SU-DHL-6 (cell line): ENCODE data around the gene TCEAL7.
"Not testable (repeated sequence)": the region's sequence is repeated elsewhere in the genome, so short reads cannot be mapped to it uniquely, and the experiment has no call there.

ENCODE experiments used
- H2AFZ ChIP-seq: fragments of 200-600 bp; sonication (generic); 2 replicates; pipeline ENCODE4 v1.6.1; 2014; ENCODE audit warnings: low read depth, mild to moderate bottlenecking, moderate library complexity, mixed read lengths, antibody characterized with exemption, low read length; ENCODE audit not compliant: severe bottlenecking
- H3F3A ChIP-seq: fragments of 200-600 bp; shearing (Covaris generic); 2 replicates; pipeline ENCODE4 v1.6.0; 2016; ENCODE audit warnings: antibody characterized with exemption, mild to moderate bottlenecking; ENCODE audit not compliant: insufficient read depth
- H3K27ac ChIP-seq: fragments of 200-600 bp; sonication (generic); 2 replicates; pipeline ENCODE4 v1.5.1; 2016; ENCODE audit warnings: low read depth, mild to moderate bottlenecking, low read length, moderate library complexity, mixed read lengths
- H3K27me3 ChIP-seq: fragments of 200-600 bp; sonication (generic), shearing (Covaris generic); 2 replicates; pipeline ENCODE4 v1.6.0; 2014; ENCODE audit warnings: mild to moderate bottlenecking, low read length
- H3K36me3 ChIP-seq: fragments of 200-600 bp; sonication (generic); 2 replicates; pipeline ENCODE4 v1.6.1; 2014; ENCODE audit warnings: mild to moderate bottlenecking, low read length, mixed read lengths
- H3K4me2 ChIP-seq: fragments of 300-600, 200-600 bp; shearing (Covaris generic), sonication (generic); 2 replicates; pipeline ENCODE4 v1.6.0; 2014; ENCODE audit warnings: low read length, low read depth, mild to moderate bottlenecking; ENCODE audit not compliant: poor library complexity, severe bottlenecking
- H3K4me3 ChIP-seq: fragments of 200-600 bp; sonication (generic); 2 replicates; pipeline ENCODE4 v1.5.1; 2014; ENCODE audit warnings: antibody characterized with exemption, low read length, mild to moderate bottlenecking, mixed read lengths; ENCODE audit not compliant: insufficient read depth, poor library complexity, severe bottlenecking
- H3K79me2 ChIP-seq: fragments of 200-600 bp; sonication (generic); 2 replicates; pipeline ENCODE4 v1.6.1; 2014; ENCODE audit warnings: mild to moderate bottlenecking, low read length, moderate library complexity; ENCODE audit not compliant: insufficient read depth
- H3K9ac ChIP-seq: fragments of 200-600 bp; sonication (generic); 2 replicates; pipeline ENCODE4 v1.7.0; 2014; ENCODE audit warnings: mild to moderate bottlenecking, low read length
- H3K9me2 ChIP-seq: fragments of 200-600 bp; sonication (generic); replicated peaks from 2 replicates; pipeline ENCODE4 v1.6.1; 2014; ENCODE audit warnings: low read length; ENCODE audit not compliant: insufficient read depth
- H3K9me3 ChIP-seq: fragments of 200-600 bp; sonication (generic); 2 replicates; pipeline ENCODE4 v1.6.1; 2014; ENCODE audit warnings: low read length, mixed read lengths; ENCODE audit not compliant: insufficient read depth
- H4K20me1 ChIP-seq: fragments of 200-600 bp; sonication (generic); 2 replicates; pipeline ENCODE4 v1.6.1; 2014; ENCODE audit warnings: low read depth, mild to moderate bottlenecking, antibody characterized with exemption, low read length, moderate library complexity, mixed read lengths
- CTCF ChIP-seq: fragments of 200-600 bp; sonication (generic); IDR thresholded peaks from one replicate; pipeline ENCODE4 v1.5.1; 2017; ENCODE audit warnings: antibody characterized with exemption, mild to moderate bottlenecking, low read length, moderate library complexity; ENCODE audit not compliant: insufficient read depth, poor library complexity, severe bottlenecking
- EZH2phosphoT487 ChIP-seq: fragments of 200-600 bp; sonication (generic), shearing (Covaris generic); conservative IDR thresholded peaks from 2 replicates; pipeline ENCODE4 v1.6.1; 2018; ENCODE audit warnings: mild to moderate bottlenecking, antibody characterized with exemption, low read length, moderate library complexity, mixed read lengths

TCEAL7 gene

GRCh38 chrX:103356858-103357257 lies 26.8 kb downstream of the TCEAL7 start:
- no peaks in the 10 kb centered on the region for H4K20me1 ChIP-seq
- no peaks in the 10 kb centered on the region for H3K27me3 ChIP-seq
- no peaks in the 10 kb centered on the region for H3K79me2 ChIP-seq
- H2AFZ ChIP-seq: no peak overlapping the region
- no peak overlapping the region for H3K4me3 ChIP-seq
- H3K36me3 ChIP-seq: no peaks in the 10 kb centered on the region
- TF ChIP-seq CTCF (no peak), EZH2phosphoT487 (no peak)
- H3K27ac ChIP-seq: no peak overlapping the region
- H3K9ac ChIP-seq: no peak overlapping the region
- no peaks in the 10 kb centered on the region for H3K9me2 ChIP-seq
- H3K4me2 ChIP-seq: no peak overlapping the region
- H3F3A ChIP-seq: no peaks in the 10 kb centered on the region
- H3K9me3 ChIP-seq: no peaks in the 10 kb centered on the region

GRCh38 chrX:103357871-103358270 lies 27.8 kb downstream of the TCEAL7 start:
- Histone ChIP-seq H3K9ac (no peak overlapping the region), H3K79me2 (no peaks in the 10 kb centered on the region), H3K4me3 (no peak overlapping the region), H4K20me1 (no peaks in the 10 kb centered on the region), H3K9me2 (no peaks in the 10 kb centered on the region), H3K27me3 (no peaks in the 10 kb centered on the region), H2AFZ (no peak overlapping the region), H3K36me3 (no peaks in the 10 kb centered on the region), H3K9me3 (no peaks in the 10 kb centered on the region), H3K27ac (no peak overlapping the region), H3K4me2 (no peak overlapping the region), H3F3A (no peaks in the 10 kb centered on the region)
- TF ChIP-seq EZH2phosphoT487: no peak
- no peak for TF ChIP-seq CTCF

GRCh38 chrX:103359605-103360004 lies 29.6 kb downstream of the TCEAL7 start:
- not testable (repeated sequence) for H3K9ac ChIP-seq

GRCh38 chrX:103360092-103360491 lies 30.1 kb downstream of the TCEAL7 start:
- Histone ChIP-seq H4K20me1 (no peaks in the 10 kb centered on the region), H3K27me3 (no peaks in the 10 kb centered on the region), H3K4me2 (no peak overlapping the region), H3K9me2 (no peaks in the 10 kb centered on the region), H3F3A (no peaks in the 10 kb centered on the region), H2AFZ (no peak overlapping the region), H3K36me3 (no peaks in the 10 kb centered on the region), H3K4me3 (no peak overlapping the region), H3K27ac (no peak overlapping the region), H3K79me2 (no peaks in the 10 kb centered on the region), H3K9ac (no peak overlapping the region), H3K9me3 (no peaks in the 10 kb centered on the region)
- TF ChIP-seq CTCF: no peak
- no peak for TF ChIP-seq EZH2phosphoT487

More at GRCh38 chrX:103359605-103360004, 29.6 kb downstream of the TCEAL7 start:
- not testable (repeated sequence) for H3K27me3 ChIP-seq, H3K79me2 ChIP-seq, H3F3A ChIP-seq, H3K9me3 ChIP-seq, H3K4me3 ChIP-seq, H3K27ac ChIP-seq, H4K20me1 ChIP-seq, H2AFZ ChIP-seq, H3K36me3 ChIP-seq, H3K4me2 ChIP-seq, H3K9me2 ChIP-seq
